GM18508 (cell line): ENCODE results near the gene NGLY1.

ENCODE experiments used
- ATAC-seq: cut with Tn5 transposase; IDR thresholded peaks from one replicate; pipeline ENCODE4 v1.9.1; 2021; ENCODE audit warnings: moderate number of reproducible peaks; ENCODE audit not compliant: insufficient read depth, unreplicated experiment

NGLY1 gene

DNA sequence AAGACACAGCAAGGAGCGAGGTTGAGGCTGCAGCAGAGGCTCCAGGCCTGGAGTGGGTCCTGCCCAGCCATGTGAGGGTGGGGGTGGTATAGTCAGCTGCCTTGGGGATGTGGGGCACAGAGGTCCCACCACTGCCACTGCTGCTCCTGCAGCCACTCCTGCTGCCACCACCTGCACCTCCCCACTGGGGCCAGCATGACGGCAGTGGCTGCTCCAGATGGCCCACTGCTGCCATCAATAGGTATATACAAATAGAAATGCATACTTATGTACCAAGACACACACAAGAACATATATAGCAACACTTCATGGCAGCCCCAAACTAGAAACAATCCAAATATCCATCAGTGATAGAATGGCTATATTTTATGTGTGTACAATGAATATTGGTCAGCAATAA is 108.6 kb downstream of the NGLY1 start:
- no peak for ATAC-seq

DNA sequence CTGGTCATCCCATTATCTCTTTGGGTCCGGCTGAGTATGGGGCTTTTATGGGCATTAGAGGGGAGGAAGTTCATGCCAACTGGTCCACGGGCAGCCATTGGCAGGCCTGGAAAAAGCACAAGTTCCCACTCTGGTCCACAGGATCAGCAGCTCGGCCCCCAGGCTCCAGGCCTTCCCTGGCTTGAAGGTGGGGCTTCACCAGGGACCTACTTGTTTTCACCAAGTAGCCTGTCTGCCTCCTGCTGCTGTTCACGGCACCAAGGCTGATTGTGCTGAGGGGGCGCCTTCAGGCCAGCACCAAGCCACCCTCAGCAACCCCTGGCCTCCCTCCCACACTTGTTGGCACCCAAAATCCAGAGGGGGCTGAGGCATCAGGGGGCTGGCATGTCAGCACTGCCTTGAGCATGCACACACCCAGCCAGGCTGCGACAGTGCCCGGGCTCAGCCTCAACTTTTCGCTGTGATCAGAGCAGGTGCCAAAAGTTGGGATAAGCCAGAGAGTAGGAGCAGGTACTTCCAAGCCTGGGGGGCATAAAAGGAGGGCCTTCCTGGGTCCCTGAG is 109.4 kb downstream of the NGLY1 start:
- ATAC-seq: no peak
